MM.1S (cell line): ENCODE measurements around the gene GPANK1.

Experiments
- CTCF ChIP-seq: fragments of 300-600 bp; sonication (generic); IDR thresholded peaks from 2 replicates; pipeline ENCODE4 v1.5.1; 2016; ENCODE audit warnings: antibody characterized with exemption, low read length, mixed read lengths
- EZH2 ChIP-seq: fragments of 300-600 bp; sonication (generic); optimal IDR thresholded peaks from 2 replicates; pipeline ENCODE3; 2017; ENCODE audit warnings: low read depth, mild to moderate bottlenecking, antibody characterized with exemption, low read length, mixed read lengths

DNA sequence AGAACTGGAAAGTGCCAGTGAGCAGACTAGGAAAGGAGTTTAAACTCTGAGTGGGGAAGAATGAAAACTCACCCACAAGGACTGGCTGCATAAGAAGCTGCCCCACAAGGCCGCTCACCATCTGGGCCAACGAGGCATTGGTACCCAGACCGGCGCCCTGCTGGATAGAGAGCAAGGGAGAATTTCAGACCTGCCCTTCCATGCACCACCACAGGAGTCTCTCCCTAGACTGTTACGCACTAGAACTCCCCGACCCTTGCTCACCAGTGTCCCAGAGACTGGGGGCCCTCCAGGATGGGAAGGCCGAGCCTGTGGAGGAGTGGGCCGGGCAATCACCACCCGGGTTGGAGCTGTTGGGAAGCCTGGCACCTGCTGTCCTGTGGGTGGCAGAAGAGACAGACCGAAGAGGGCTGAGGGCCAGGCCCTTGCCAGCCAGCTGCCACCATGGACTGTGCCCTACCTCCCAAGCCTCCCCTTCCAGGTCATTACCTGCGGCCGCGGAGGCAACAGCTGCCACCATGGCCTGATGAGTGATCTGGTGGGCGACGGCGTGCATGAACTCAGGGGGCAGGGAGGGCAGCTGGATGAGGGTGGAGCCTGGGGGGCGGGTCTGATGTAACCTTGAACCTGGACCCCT lies 20.9 kb downstream of the GPANK1 start:
- TF ChIP-seq CTCF: no peak
- no peak for TF ChIP-seq EZH2
